Mesenchymal stem cell (in vitro differentiated cells and primary cell): ENCODE data around the gene SLC34A1.

Experiments used
- DNase-seq: peaks from one replicate; pipeline ENCODE4 v3.0.0-alpha.2; 2013
- H2AFZ ChIP-seq: one replicate; pipeline ENCODE4 v1.6.1; 2013; ENCODE audit warnings: low read depth, mild to moderate bottlenecking, control low read depth, inconsistent platforms, low read length, moderate library complexity
- H2AK5ac ChIP-seq: 2 replicates; pipeline ENCODE4 v1.6.1; 2013; ENCODE audit warnings: low read length, moderate library complexity, mild to moderate bottlenecking, inconsistent platforms; ENCODE audit not compliant: severe bottlenecking
- H2BK120ac ChIP-seq: one replicate; pipeline ENCODE4 v1.6.1; 2013; ENCODE audit warnings: low read depth, mild to moderate bottlenecking, inconsistent platforms, low read length, moderate library complexity
- H2BK12ac ChIP-seq, 2 experiments: one replicate each; pipeline ENCODE4 v1.6.1; 2013; ENCODE audit warnings: inconsistent platforms in 2 of 2, low read length in 2 of 2, mild to moderate bottlenecking in 2 of 2, moderate library complexity in 2 of 2, control low read depth in 1 of 2
- H2BK15ac ChIP-seq: one replicate; pipeline ENCODE4 v1.6.1; 2013; ENCODE audit warnings: mild to moderate bottlenecking, low read depth, inconsistent platforms; ENCODE audit not compliant: poor library complexity, severe bottlenecking
- H2BK5ac ChIP-seq: 2 replicates; pipeline ENCODE4 v1.6.1; 2013; ENCODE audit warnings: low read depth, mild to moderate bottlenecking, low read length, control low read depth, inconsistent platforms; ENCODE audit not compliant: poor library complexity, severe bottlenecking
- H3K14ac ChIP-seq, 2 experiments: one replicate each; pipeline ENCODE4 v1.6.1; 2013; ENCODE audit warnings: inconsistent platforms in 2 of 2, low read length in 2 of 2, control low read depth in 1 of 2, mild to moderate bottlenecking in 1 of 2, moderate library complexity in 1 of 2
- H3K18ac ChIP-seq, 2 experiments: one replicate each; pipeline ENCODE4 v1.6.1; 2013; ENCODE audit warnings: inconsistent platforms in 2 of 2, low read length in 2 of 2, control low read depth in 1 of 2, low read depth in 1 of 2, mild to moderate bottlenecking in 1 of 2
- H3K23ac ChIP-seq, 2 experiments: one replicate each; pipeline ENCODE4 v1.6.1; 2013; ENCODE audit warnings: inconsistent platforms in 2 of 2, low read length in 2 of 2, mild to moderate bottlenecking in 2 of 2, moderate library complexity in 2 of 2, control low read depth in 1 of 2
- H3K27ac ChIP-seq: 2 replicates; pipeline ENCODE4 v1.5.1; 2013; ENCODE audit warnings: mild to moderate bottlenecking, moderate library complexity, low read length, control low read depth, inconsistent platforms; ENCODE audit not compliant: poor library complexity, severe bottlenecking
- H3K27me3 ChIP-seq, 2 experiments: 2 replicates each; pipeline versions ENCODE4 v1.6.1 to v1.7.0; 2013; ENCODE audit warnings: low read length in 2 of 2, mild to moderate bottlenecking in 2 of 2, moderate library complexity in 2 of 2, control low read depth in 1 of 2, inconsistent platforms in 1 of 2; ENCODE audit not compliant: control insufficient read depth in 1 of 2, insufficient read depth in 1 of 2
- H3K36me3 ChIP-seq, 2 experiments: 2 replicates each; pipeline versions ENCODE4 v1.6.1 to v1.7.0; 2013; ENCODE audit warnings: low read length in 2 of 2, control low read depth in 1 of 2, inconsistent platforms in 1 of 2, low read depth in 1 of 2, mild to moderate bottlenecking in 1 of 2; ENCODE audit not compliant: insufficient read depth in 2 of 2, control insufficient read depth in 1 of 2
- H3K4ac ChIP-seq, 2 experiments: one replicate each; pipeline ENCODE4 v1.6.1; 2013; ENCODE audit warnings: inconsistent platforms in 2 of 2, low read length in 2 of 2, mild to moderate bottlenecking in 2 of 2, moderate library complexity in 2 of 2, control low read depth in 1 of 2, low read depth in 1 of 2
- H3K4me1 ChIP-seq: 2 replicates; pipeline ENCODE4 v1.6.1; 2013; ENCODE audit warnings: low read depth, low read length, control low read depth; ENCODE audit not compliant: control insufficient read depth, insufficient read depth
- H3K4me2 ChIP-seq: 2 replicates; pipeline ENCODE4 v1.6.1; 2013; ENCODE audit warnings: low read length, mild to moderate bottlenecking, inconsistent platforms; ENCODE audit not compliant: poor library complexity, severe bottlenecking
- H3K4me3 ChIP-seq, 2 experiments: 2 replicates each; pipeline versions ENCODE4 v1.5.1 to v1.7.0; 2013; ENCODE audit warnings: low read length in 2 of 2, mild to moderate bottlenecking in 2 of 2, control low read depth in 1 of 2, low read depth in 1 of 2; ENCODE audit not compliant: insufficient read depth in 1 of 2
- H3K79me1 ChIP-seq: replicated peaks from 2 replicates; pipeline ENCODE4 v1.6.1; 2013; ENCODE audit warnings: mild to moderate bottlenecking, control low read depth, low read length, inconsistent platforms; ENCODE audit not compliant: poor library complexity, severe bottlenecking
- H3K9ac ChIP-seq: 2 replicates; pipeline ENCODE4 v1.7.0; 2013; ENCODE audit warnings: mild to moderate bottlenecking, low read length, moderate library complexity
- H3K9me3 ChIP-seq: 2 replicates; pipeline ENCODE4 v1.7.0; 2013; ENCODE audit warnings: mild to moderate bottlenecking, low read length; ENCODE audit not compliant: control insufficient read depth
- H4K8ac ChIP-seq: one replicate; pipeline ENCODE4 v1.6.1; 2013; ENCODE audit warnings: inconsistent platforms, mild to moderate bottlenecking, low read length, moderate library complexity
- H4K91ac ChIP-seq: one replicate; pipeline ENCODE4 v1.6.1; 2013; ENCODE audit warnings: mild to moderate bottlenecking, low read length, inconsistent platforms
- WGBS: methylation state at CpG from one replicate; pipeline ENCODE4 v1.1.7; 2013; ENCODE audit warnings: mixed read lengths; 5-methylcytosine and 5-hydroxymethylcytosine counted together

Gene SLC34A1

DNA sequence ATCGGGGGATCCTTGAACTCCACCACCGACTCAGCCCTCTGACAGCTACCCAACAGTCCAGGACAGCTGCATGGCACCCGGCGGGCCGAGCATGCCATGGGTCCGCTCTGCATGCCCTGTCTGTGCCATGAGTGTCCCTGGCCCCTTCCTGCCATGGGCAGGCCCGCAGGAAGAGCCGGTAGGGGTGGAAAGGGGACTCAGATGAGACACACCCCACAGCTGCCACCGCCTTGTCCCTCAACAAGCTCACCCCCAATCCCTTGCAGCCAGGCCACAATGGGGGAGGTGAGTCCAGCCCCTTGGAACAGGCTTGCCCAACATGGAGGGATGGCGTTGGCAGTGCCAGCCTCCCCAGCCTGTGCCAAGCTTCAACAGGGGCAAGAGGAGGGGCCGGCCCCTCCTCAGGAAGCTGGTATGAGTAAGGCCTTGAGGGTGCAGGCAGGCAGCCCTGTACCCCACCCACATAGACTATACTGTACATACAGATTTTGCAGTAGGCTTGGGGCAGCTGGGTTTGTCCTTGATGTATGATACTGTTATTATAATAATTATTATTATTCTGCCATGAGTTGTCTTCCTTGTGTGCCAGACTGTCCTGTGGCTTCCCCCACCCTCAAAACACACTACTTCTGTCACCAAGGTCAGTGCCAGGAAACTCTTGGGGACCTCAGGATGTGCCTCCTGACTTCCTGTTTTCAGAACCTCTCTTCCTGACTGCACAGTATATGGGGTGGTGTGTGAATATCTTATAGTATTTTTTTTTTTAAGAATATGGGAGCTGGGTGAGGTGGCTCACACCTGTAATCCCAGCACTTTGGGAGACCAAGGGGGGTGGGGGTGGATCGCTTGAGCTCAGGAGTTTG lies 12.0 kb upstream of the SLC34A1 start:
- no peak overlapping the region for H2BK12ac ChIP-seq
- no peak overlapping the region for H3K18ac ChIP-seq
- H3K4me3 ChIP-seq: no peak overlapping the region
- H3K14ac ChIP-seq: no peak overlapping the region
- H2BK120ac ChIP-seq: no peak overlapping the region
- no peak overlapping the region for H3K4ac ChIP-seq
- peaks cover 0 to 14% of the 10 kb centered on the region in 2 experiments for H3K36me3 ChIP-seq
- peaks cover 24% of the 10 kb centered on the region for H3K4me1 ChIP-seq
- no peak overlapping the region for H3K23ac ChIP-seq
- H3K9me3 ChIP-seq: no peaks in the 10 kb centered on the region
- H4K91ac ChIP-seq: no peak overlapping the region
- no peak overlapping the region for H3K9ac ChIP-seq
- H3K4me2 ChIP-seq: no peak overlapping the region
- WGBS: over 99% methylated on average over 11 of the region's 12 CpGs
- H4K8ac ChIP-seq: no peak overlapping the region
- H2BK5ac ChIP-seq: no peak overlapping the region
- no peak overlapping the region for H2BK15ac ChIP-seq
- no peak overlapping the region for H2AK5ac ChIP-seq
- H3K79me1 ChIP-seq: peaks cover 10% of the 10 kb centered on the region
- H2AFZ ChIP-seq: no peak overlapping the region
- DNase-seq: no peak
- no peak overlapping the region for H3K27ac ChIP-seq
- peaks cover 0 to 48% of the 10 kb centered on the region in 2 experiments for H3K27me3 ChIP-seq

DNA sequence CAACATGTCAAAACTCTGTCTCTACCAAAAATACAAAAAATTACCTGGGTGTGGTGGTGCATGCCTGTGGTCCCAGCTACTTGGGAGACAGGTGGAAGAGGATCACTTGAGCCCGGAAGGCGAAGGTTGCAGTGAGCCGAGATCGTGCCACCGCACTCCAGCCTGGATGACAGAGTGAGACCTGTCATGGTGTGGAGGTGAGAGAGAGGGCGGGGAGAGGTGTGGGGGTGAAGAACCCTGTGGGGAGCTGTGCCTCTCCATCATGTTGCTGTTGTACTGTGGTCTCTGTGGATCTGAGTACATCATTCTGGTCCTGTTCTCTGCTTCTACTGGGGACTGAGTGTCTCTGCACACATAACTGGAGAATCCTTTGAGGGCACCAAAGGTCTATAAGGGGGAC lies 11.3 kb upstream of the SLC34A1 start:
- Histone ChIP-seq H2AFZ (no peak overlapping the region), H3K4ac (no peak overlapping the region), H4K91ac (no peak overlapping the region), H2BK12ac (no peak overlapping the region), H3K23ac (no peak overlapping the region), H3K4me2 (no peak overlapping the region), H4K8ac (no peak overlapping the region), H3K36me3 (peaks cover 0 to 14% of the 10 kb centered on the region in 2 experiments), H3K4me3 (no peak overlapping the region), H3K4me1 (peaks cover 22% of the 10 kb centered on the region), H3K18ac (no peak overlapping the region), H3K27ac (no peak overlapping the region), H2AK5ac (no peak overlapping the region), H2BK5ac (no peak overlapping the region), H3K14ac (no peak overlapping the region), H3K9me3 (no peaks in the 10 kb centered on the region), H3K27me3 (peaks cover 0 to 46% of the 10 kb centered on the region in 2 experiments), H2BK120ac (no peak overlapping the region), H3K79me1 (peaks cover 10% of the 10 kb centered on the region), H3K9ac (no peak overlapping the region), H2BK15ac (no peak overlapping the region)
- 89% methylated on average over 6 of the region's 6 CpGs for WGBS
- DNase-seq: no peak

DNA sequence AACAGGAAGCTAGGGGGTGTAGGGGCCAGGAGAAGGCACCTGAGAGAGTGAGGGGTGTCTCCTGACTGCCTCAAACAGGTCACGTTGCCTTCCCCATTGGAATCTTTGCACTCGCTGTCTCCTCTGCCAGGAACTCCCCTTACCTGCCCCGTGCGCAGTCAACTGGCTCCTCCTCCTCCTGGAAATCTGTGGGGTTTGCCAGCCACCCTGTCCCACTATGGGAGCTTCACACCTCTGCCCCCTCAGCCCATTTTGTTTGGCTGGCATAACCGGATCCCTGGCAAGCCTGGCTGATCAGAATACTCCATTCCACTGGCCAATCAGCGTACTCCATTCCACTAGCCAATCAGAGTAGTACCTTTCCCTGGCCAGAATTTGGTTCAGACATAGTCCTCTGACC lies 10.4 kb upstream of the SLC34A1 start:
- no peak overlapping the region for H3K14ac ChIP-seq
- H2BK12ac ChIP-seq: no peak overlapping the region
- no peak overlapping the region for H2AFZ ChIP-seq
- no peak overlapping the region for H4K8ac ChIP-seq
- H2BK15ac ChIP-seq: no peak overlapping the region
- no peak overlapping the region for H3K9ac ChIP-seq
- H4K91ac ChIP-seq: no peak overlapping the region
- no peak overlapping the region for H3K27ac ChIP-seq
- peaks cover 0 to 41% of the 10 kb centered on the region in 2 experiments for H3K27me3 ChIP-seq
- H3K36me3 ChIP-seq: peaks cover 0 to 14% of the 10 kb centered on the region in 2 experiments
- peaks cover 27% of the 10 kb centered on the region for H3K4me1 ChIP-seq
- DNase-seq: no peak
- 70% methylated on average over 6 of the region's 6 CpGs for WGBS
- H3K9me3 ChIP-seq: no peaks in the 10 kb centered on the region
- H3K4me2 ChIP-seq: no peak overlapping the region
- H2BK5ac ChIP-seq: no peak overlapping the region
- no peak overlapping the region for H3K4me3 ChIP-seq
- no peak overlapping the region for H2AK5ac ChIP-seq
- no peak overlapping the region for H3K18ac ChIP-seq
- no peak overlapping the region for H2BK120ac ChIP-seq
- H3K79me1 ChIP-seq: peaks cover 10% of the 10 kb centered on the region
- no peak overlapping the region for H3K23ac ChIP-seq
- no peak overlapping the region for H3K4ac ChIP-seq

DNA sequence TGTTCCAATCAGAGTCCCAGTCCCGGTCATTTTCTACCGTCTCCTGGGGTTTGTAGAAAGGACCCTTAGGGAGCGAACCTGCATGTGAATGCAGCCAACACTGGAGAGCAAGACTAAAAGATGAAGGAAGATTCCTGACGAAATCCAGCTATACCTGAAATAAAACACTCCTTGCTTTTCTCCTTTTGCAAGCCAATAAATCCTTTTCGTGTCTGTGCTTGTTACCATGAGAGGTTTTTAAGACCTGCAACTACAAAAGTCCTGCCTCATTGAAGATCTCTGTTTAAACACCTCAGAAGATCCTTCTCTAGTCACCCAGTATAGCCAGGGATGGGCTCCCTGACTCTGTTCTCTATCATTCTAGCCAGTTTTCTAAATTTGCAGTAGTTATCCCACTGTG lies 10.0 kb upstream of the SLC34A1 start:
- Histone ChIP-seq H2AK5ac (no peak overlapping the region), H3K23ac (no peak overlapping the region)

More for the DNA sequence above, 10.0 kb upstream of the SLC34A1 start:
- H4K91ac ChIP-seq: no peak overlapping the region
- H2BK15ac ChIP-seq: no peak overlapping the region
- peaks cover 0 to 39% of the 10 kb centered on the region in 2 experiments for H3K27me3 ChIP-seq
- peaks cover 10% of the 10 kb centered on the region for H3K79me1 ChIP-seq
- H3K18ac ChIP-seq: no peak overlapping the region
- no peak overlapping the region for H3K14ac ChIP-seq
- no peak overlapping the region for H3K4me3 ChIP-seq
- H3K4me2 ChIP-seq: no peak overlapping the region
- H3K4ac ChIP-seq: no peak overlapping the region
- no peaks in the 10 kb centered on the region for H3K9me3 ChIP-seq
- no peak overlapping the region for H4K8ac ChIP-seq
- no peak overlapping the region for H2AFZ ChIP-seq
- H3K4me1 ChIP-seq: peaks cover 31% of the 10 kb centered on the region
- WGBS: 87% methylated on average over 5 of the region's 5 CpGs
- no peak overlapping the region for H3K27ac ChIP-seq
- no peak overlapping the region for H2BK12ac ChIP-seq
- H2BK120ac ChIP-seq: no peak overlapping the region
- H3K36me3 ChIP-seq: peaks cover 0 to 14% of the 10 kb centered on the region in 2 experiments
- no peak overlapping the region for H2BK5ac ChIP-seq
- no peak for DNase-seq
- no peak overlapping the region for H3K9ac ChIP-seq
